ENCODE results near the gene SCN2A.

Gene SCN2A

DNA sequence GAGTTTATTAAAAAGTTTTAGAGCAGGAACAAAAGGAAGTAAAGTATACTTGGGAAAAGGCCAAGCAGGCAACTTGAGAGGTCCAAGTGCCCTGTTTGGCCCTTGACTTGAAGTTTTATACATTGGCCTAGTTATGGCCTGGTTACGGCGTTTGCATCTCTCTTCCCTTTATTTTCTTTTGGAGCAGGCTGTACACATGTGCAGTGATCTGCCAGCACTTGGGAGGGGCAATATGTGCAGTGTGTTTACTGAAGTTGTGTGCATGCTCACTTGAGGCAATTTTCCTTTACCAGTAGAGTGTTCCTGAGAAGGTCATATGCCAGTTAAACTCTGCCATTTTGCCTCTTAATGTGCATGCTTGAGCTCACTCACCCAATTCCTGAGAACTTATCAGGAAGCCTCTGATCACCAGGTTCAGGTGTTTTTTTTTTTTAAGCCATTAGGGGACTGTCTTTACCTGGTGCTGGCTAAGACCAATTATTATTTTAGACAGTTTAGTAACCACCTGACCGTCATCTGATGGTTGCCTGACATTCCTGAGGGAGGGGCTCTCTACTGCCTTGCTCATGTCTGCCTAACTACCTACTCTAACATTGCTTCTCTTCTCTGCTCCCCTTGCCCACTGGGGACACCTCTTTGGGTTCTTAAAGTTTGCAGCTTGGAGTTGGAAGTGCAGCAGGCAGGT is 48.0 kb downstream of the SCN2A start:
- Histone ChIP-seq H3K4me1 (ENCODE audit: insufficient read depth, low read length) (no peaks in the 10 kb centered on the region), H3K4me3 (ENCODE audit: low read length) (no peak overlapping the region), H3K9ac (ENCODE audit: low read depth, low read length) (no peak overlapping the region), H3K27ac (ENCODE audit: low read depth, low read length) (no peak overlapping the region), H3K27me3 (ENCODE audit: insufficient read depth, low read length) (no peaks in the 10 kb centered on the region), H3K36me3 (ENCODE audit: insufficient read depth, low read length) (no peaks in the 10 kb centered on the region), H3K9me3 (ENCODE audit: insufficient read depth, low read depth, low read length) (no peaks in the 10 kb centered on the region)
- 94% methylated on average over 3 of the region's 3 CpGs for WGBS

DNA sequence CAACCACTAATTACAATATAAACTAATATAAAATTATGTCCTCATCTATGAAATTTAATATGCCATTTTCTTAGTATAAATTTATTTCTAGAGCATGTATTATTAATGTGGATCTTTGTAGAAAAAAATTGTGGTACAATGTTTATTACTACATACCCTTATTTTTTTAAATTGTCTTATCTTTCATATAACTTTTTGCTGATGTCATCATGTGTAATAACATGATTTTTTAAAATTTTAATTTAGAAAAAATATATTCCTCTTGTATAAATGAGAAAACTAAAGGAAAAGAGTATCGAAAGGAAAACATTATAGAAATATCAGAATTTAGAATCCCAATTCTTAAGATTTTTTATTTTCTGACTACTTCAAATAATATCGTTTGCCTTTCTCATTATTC is 49.9 kb downstream of the SCN2A start:
- H3K27me3 ChIP-seq (ENCODE audit: insufficient read depth, low read length): no peaks in the 10 kb centered on the region
- H3K9ac ChIP-seq (ENCODE audit: low read depth, low read length): no peak overlapping the region
- no peaks in the 10 kb centered on the region for H3K36me3 ChIP-seq (ENCODE audit: insufficient read depth, low read length)
- no peak overlapping the region for H3K4me3 ChIP-seq (ENCODE audit: low read length)
- no peak overlapping the region for H3K27ac ChIP-seq (ENCODE audit: low read depth, low read length)
- no peaks in the 10 kb centered on the region for H3K9me3 ChIP-seq (ENCODE audit: insufficient read depth, low read depth, low read length)
- WGBS: 100% methylated on average over 1 of the region's 2 CpGs
- 0 out of 2 replicates have a peak, but pooled peaks cover 3% of the 10 kb centered on the region for H3K4me1 ChIP-seq (ENCODE audit: insufficient read depth, low read length)

DNA sequence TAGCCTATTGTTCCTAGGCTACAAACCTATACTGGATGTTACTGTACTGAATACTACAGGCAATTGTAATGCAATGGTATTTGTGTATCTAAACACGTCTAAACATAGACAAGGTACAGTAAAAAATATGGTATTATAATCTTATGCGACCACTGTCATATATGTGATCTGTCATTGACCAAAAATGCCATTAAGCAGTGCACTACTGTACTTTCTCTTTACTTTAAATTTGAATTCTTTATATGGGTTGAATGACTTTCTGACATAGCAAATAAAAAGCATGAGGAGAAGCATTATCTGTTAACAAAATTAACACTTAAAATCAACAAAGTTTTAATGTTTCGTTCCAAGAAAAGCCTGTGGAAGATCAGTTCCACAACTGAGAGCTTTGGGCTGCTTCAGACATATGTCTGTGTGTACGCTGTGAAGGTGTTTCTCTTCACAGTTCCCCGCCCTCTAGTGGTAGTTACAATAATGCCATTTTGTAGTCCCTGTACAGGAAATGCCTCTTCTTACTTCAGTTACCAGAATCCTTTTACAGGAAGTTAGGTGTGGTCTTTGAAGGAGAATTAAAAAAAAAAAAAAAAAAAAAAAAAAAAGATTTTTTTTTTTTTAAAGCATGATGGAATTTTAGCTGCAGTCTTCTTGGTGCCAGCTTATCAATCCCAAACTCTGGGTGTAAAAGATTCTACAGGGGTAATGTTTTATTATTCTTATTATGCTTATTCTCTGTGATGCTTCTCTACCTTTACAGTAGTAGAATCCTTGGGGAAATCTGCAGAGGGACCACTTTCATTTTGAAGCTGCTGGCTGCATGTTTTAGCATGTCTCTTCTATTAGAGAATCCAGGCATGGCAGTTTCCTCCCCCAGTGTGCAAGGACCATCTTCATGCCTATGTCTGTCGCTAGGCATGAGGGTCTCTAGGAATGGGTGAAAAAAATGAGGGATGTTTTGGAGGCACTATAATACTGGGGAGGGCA is 54.5 kb downstream of the SCN2A start:
- Histone ChIP-seq H3K9me3 (ENCODE audit: insufficient read depth, low read depth, low read length) (no peaks in the 10 kb centered on the region), H3K27me3 (ENCODE audit: insufficient read depth, low read length) (no peaks in the 10 kb centered on the region), H3K27ac (ENCODE audit: low read depth, low read length) (no peak overlapping the region), H3K4me1 (ENCODE audit: insufficient read depth, low read length) (0 out of 2 replicates have a peak, but pooled peaks cover 7% of the 10 kb centered on the region), H3K9ac (ENCODE audit: low read depth, low read length) (no peak overlapping the region), H3K36me3 (ENCODE audit: insufficient read depth, low read length) (no peaks in the 10 kb centered on the region), H3K4me3 (ENCODE audit: low read length) (peak overlapping the region; percentile 36)
- 36% methylated on average over 3 of the region's 6 CpGs for WGBS

DNA sequence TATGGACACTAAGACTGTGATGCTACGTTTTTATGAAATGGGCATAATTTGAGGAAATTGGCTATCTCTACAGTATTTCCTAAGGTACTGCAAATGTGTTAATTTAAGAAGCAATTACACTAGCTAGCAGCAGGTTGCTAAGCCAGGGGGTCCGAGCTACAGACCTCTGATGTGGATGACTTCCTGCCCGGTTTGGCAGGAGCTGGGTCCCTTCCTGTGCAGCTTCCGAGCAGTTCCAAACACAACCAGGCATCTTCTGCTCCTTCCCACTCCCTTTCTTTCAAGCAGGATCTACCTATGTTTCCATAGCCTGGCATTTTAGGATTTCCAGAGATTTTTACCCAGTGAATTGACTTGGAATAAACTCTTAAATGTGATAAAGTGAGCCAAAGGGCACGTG is 55.7 kb downstream of the SCN2A start:
- Histone ChIP-seq H3K36me3 (ENCODE audit: insufficient read depth, low read length) (no peaks in the 10 kb centered on the region), H3K4me1 (ENCODE audit: insufficient read depth, low read length) (0 out of 2 replicates have a peak, but pooled peaks cover 7% of the 10 kb centered on the region), H3K9me3 (ENCODE audit: insufficient read depth, low read depth, low read length) (no peaks in the 10 kb centered on the region), H3K27ac (ENCODE audit: low read depth, low read length) (no peak overlapping the region), H3K4me3 (ENCODE audit: low read length) (no peak overlapping the region), H3K9ac (ENCODE audit: low read depth, low read length) (no peak overlapping the region), H3K27me3 (ENCODE audit: insufficient read depth, low read length) (no peaks in the 10 kb centered on the region)
- WGBS: 90% methylated on average over 5 of the region's 5 CpGs

DNA sequence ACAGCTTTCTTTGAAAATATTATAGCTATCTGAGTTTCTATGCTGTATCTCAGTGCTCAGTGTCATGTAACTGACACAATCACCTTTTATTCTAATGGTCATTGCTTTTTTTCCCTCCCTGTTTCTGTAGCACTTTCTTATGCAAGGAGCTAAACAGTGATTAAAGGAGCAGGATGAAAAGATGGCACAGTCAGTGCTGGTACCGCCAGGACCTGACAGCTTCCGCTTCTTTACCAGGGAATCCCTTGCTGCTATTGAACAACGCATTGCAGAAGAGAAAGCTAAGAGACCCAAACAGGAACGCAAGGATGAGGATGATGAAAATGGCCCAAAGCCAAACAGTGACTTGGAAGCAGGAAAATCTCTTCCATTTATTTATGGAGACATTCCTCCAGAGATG is 56.4 kb downstream of the SCN2A start:
- Histone ChIP-seq H3K4me3 (ENCODE audit: low read length) (no peak overlapping the region), H3K27ac (ENCODE audit: low read depth, low read length) (no peak overlapping the region)
- WGBS: 97% methylated on average over 4 of the region's 4 CpGs

DNA sequence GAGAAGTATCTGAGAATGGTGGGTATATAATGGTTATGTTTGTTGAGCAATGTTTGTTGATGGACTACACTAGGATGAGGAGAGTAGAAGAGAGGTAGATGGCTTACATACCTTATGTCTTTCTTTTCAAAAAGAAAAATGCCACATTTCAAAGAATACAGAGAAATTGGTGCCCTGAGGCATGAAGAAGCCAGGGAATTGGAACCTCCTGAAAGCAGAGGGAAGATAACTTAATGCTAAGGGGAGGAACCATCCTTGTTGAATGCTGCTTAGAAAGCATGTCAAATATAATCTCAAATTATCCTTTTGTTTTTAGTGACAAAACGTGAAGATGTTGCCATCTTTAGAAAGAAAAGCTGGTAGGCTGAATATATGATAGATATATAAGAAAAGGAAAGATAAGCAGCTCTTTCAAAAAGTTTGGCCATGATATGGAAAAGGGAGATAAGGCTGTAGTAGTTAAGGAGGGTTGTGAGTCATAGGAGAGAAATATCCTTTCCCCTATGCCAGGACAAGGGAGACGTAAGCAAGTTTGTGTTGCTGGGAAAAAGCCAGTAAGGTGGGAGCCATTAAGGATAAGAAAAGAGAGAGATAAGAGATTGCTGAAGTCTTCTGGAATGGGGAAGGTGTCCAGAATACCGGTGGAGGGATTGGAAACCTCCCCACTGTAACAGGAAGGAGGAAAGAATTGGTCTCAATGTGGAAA is 66.3 kb downstream of the SCN2A start:
- Histone ChIP-seq H3K27me3 (ENCODE audit: insufficient read depth, low read length) (no peaks in the 10 kb centered on the region), H3K4me3 (ENCODE audit: low read length) (no peak overlapping the region), H3K4me1 (ENCODE audit: insufficient read depth, low read length) (peaks cover 6% of the 10 kb centered on the region; the same call in 1 of the 2 replicates), H3K36me3 (ENCODE audit: insufficient read depth, low read length) (no peaks in the 10 kb centered on the region), H3K27ac (ENCODE audit: low read depth, low read length) (no peak overlapping the region), H3K9me3 (ENCODE audit: insufficient read depth, low read depth, low read length) (no peaks in the 10 kb centered on the region), H3K9ac (ENCODE audit: low read depth, low read length) (no peak overlapping the region)
- 83% methylated on average over 3 of the region's 3 CpGs for WGBS

More for the DNA sequence above, 56.4 kb downstream of the SCN2A start:
- Histone ChIP-seq H3K4me1 (ENCODE audit: insufficient read depth, low read length) (0 out of 2 replicates have a peak, but pooled peaks cover 7% of the 10 kb centered on the region), H3K9me3 (ENCODE audit: insufficient read depth, low read depth, low read length) (no peaks in the 10 kb centered on the region), H3K9ac (ENCODE audit: low read depth, low read length) (no peak overlapping the region), H3K27me3 (ENCODE audit: insufficient read depth, low read length) (no peaks in the 10 kb centered on the region), H3K36me3 (ENCODE audit: insufficient read depth, low read length) (no peaks in the 10 kb centered on the region)

DNA sequence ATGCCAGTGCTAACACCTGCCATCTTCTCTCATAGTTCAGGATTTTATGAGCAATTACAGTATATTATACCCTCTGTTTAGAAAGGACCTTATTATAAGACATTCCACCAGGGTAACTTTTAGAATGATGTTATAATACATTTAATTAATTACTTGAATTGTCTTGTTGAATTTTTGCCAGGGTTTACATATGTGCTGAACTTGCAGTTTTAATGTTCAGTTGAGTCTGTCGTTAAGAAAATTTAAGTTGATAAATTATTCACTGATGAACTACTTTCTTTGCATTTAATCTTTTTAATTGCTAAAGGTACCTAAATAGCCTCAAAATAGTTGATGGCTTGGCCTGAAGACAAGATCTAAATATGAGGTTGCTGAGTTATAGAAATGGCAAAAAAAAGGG is 68.1 kb downstream of the SCN2A start:
- no peak overlapping the region for H3K27ac ChIP-seq (ENCODE audit: low read depth, low read length)
- H3K4me1 ChIP-seq (ENCODE audit: insufficient read depth, low read length): peaks cover 6% of the 10 kb centered on the region; the same call in 1 of the 2 replicates
- no peaks in the 10 kb centered on the region for H3K9me3 ChIP-seq (ENCODE audit: insufficient read depth, low read depth, low read length)
- no peaks in the 10 kb centered on the region for H3K36me3 ChIP-seq (ENCODE audit: insufficient read depth, low read length)
- no peak overlapping the region for H3K9ac ChIP-seq (ENCODE audit: low read depth, low read length)
- no peaks in the 10 kb centered on the region for H3K27me3 ChIP-seq (ENCODE audit: insufficient read depth, low read length)
- H3K4me3 ChIP-seq (ENCODE audit: low read length): no peak overlapping the region
- WGBS: 100% methylated on average over 1 of the region's 1 CpG

DNA sequence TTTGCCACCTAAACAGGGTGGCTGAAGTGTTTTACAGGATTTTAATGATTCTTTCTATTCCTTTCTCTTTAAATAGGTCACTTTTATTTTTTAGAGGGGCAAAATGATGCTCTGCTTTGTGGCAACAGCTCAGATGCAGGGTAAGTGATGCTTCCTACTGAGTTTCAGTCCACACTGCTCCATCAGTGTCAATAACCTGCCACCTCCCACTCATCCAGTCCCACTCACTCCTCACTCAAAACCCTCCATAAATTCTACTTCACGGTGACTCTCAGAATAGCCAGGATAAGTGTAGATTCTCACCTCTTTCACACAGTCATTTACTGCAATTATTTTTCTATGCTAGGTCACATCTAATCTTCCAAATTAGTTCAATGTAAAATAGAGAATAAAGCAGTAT is 72.7 kb downstream of the SCN2A start:
- H3K9ac ChIP-seq (ENCODE audit: low read depth, low read length): no peak overlapping the region
- H3K4me3 ChIP-seq (ENCODE audit: low read length): no peak overlapping the region
- no peaks in the 10 kb centered on the region for H3K27me3 ChIP-seq (ENCODE audit: insufficient read depth, low read length)
- 91% methylated on average over 1 of the region's 1 CpG for WGBS
- no peaks in the 10 kb centered on the region for H3K9me3 ChIP-seq (ENCODE audit: insufficient read depth, low read depth, low read length)
- H3K36me3 ChIP-seq (ENCODE audit: insufficient read depth, low read length): no peaks in the 10 kb centered on the region
- H3K4me1 ChIP-seq (ENCODE audit: insufficient read depth, low read length): peaks cover 6% of the 10 kb centered on the region; the same call in 1 of the 2 replicates
- H3K27ac ChIP-seq (ENCODE audit: low read depth, low read length): no peak overlapping the region

DNA sequence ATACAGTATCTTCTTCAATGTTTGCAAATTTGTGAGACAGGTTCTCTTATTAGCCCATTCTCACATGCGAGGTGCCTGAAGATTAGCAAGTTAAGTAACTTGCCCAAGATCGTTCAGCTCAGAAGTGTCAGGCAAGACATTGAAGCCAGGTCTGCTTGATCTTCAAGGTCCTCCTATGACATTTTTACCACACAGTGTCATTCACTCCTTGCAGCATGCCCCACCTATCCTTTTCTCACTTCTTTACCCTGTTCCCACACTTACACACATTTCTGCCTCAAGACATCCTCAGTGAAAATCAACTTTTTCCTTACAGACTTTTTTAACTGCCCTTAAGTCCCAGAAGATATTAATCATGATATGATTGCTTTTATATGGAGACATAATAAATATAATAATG is 73.8 kb downstream of the SCN2A start:
- WGBS: 93% methylated on average over 2 of the region's 2 CpGs
- no peak overlapping the region for H3K4me3 ChIP-seq (ENCODE audit: low read length)
- H3K9ac ChIP-seq (ENCODE audit: low read depth, low read length): no peak overlapping the region
- H3K27ac ChIP-seq (ENCODE audit: low read depth, low read length): no peak overlapping the region
- H3K4me1 ChIP-seq (ENCODE audit: insufficient read depth, low read length): peaks cover 6% of the 10 kb centered on the region; the same call in 1 of the 2 replicates
- H3K27me3 ChIP-seq (ENCODE audit: insufficient read depth, low read length): no peaks in the 10 kb centered on the region
- no peaks in the 10 kb centered on the region for H3K9me3 ChIP-seq (ENCODE audit: insufficient read depth, low read depth, low read length)
- no peaks in the 10 kb centered on the region for H3K36me3 ChIP-seq (ENCODE audit: insufficient read depth, low read length)

DNA sequence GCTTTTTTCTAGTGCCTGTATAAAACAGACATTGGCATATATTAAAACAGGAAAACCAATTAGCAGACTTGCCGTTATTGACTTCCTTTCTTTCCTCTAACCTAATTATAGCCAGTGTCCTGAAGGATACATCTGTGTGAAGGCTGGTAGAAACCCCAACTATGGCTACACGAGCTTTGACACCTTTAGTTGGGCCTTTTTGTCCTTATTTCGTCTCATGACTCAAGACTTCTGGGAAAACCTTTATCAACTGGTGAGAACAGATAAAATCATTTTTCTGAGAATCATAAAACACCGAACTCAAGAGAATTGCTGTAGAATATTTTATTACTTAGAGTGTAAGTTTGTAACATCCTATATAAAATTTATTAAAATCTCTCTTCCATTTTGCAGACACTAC is 74.3 kb downstream of the SCN2A start:
- no peaks in the 10 kb centered on the region for H3K9me3 ChIP-seq (ENCODE audit: insufficient read depth, low read depth, low read length)
- H3K27ac ChIP-seq (ENCODE audit: low read depth, low read length): no peak overlapping the region
- H3K9ac ChIP-seq (ENCODE audit: low read depth, low read length): no peak overlapping the region
- no peaks in the 10 kb centered on the region for H3K27me3 ChIP-seq (ENCODE audit: insufficient read depth, low read length)
- H3K4me3 ChIP-seq (ENCODE audit: low read length): no peak overlapping the region
- H3K36me3 ChIP-seq (ENCODE audit: insufficient read depth, low read length): no peaks in the 10 kb centered on the region
- 0 out of 2 replicates have a peak, but pooled peaks cover 2% of the 10 kb centered on the region for H3K4me1 ChIP-seq (ENCODE audit: insufficient read depth, low read length)
- WGBS: 94% methylated on average over 3 of the region's 4 CpGs

DNA sequence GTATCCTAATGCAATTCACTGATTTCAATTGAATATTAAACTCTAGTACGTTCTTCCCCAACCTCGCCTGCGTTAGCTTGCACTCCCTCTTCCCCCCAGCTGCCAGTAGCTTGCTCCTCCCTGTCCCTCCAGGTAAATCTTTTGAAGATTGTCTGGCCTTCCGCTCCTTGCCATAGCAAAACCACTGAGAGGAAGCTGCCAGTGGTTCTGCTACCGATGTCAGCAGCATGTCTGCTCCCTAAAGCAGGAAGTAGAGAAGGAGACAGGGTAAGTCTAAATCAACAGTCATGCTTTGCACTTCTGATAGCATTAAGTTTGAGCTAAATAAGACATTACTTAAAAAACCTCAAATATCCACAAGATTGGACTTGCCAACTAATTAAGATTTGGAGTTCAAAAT is 89.1 kb downstream of the SCN2A start:
- no peaks in the 10 kb centered on the region for H3K27me3 ChIP-seq (ENCODE audit: insufficient read depth, low read length)
- H3K4me3 ChIP-seq (ENCODE audit: low read length): no peak overlapping the region
- H3K36me3 ChIP-seq (ENCODE audit: insufficient read depth, low read length): no peaks in the 10 kb centered on the region
- no peak overlapping the region for H3K27ac ChIP-seq (ENCODE audit: low read depth, low read length)
- H3K9ac ChIP-seq (ENCODE audit: low read depth, low read length): no peak overlapping the region
- no peaks in the 10 kb centered on the region for H3K9me3 ChIP-seq (ENCODE audit: insufficient read depth, low read depth, low read length)
- WGBS: 83% methylated on average over 5 of the region's 5 CpGs
- no peaks in the 10 kb centered on the region for H3K4me1 ChIP-seq (ENCODE audit: insufficient read depth, low read length)
